NCI-H748 (cell line): ENCODE measurements around the gene FARP1.
"Not testable (repeated sequence)": the region's sequence is repeated elsewhere in the genome, so short reads cannot be mapped to it uniquely, and the experiment has no call there.

Experiments
- DNase-seq: peaks from one replicate; lab custom pipeline; 2025; ENCODE audit not compliant: unreplicated experiment; lab: John Stamatoyannopoulos, UW

The FARP1 gene

GRCh38 chr13:98222816-98223215 lies 79.9 kb downstream of the FARP1 start:
- DNase-seq, result no peak

GRCh38 chr13:98223741-98224140 lies 80.8 kb downstream of the FARP1 start:
- no peak for DNase-seq

GRCh38 chr13:98224557-98224956 lies 81.7 kb downstream of the FARP1 start:
- DNase-seq, result no peak

GRCh38 chr13:98225036-98225940 lies 82.4 kb downstream of the FARP1 start:
- no peak for DNase-seq

- DNase-seq, result no peak
Observed at GRCh38 chr13:98226496-98226895, 83.6 kb downstream of the FARP1 start.

GRCh38 chr13:98228661-98229341 lies 85.9 kb downstream of the FARP1 start:
- no peak for DNase-seq

GRCh38 chr13:98230762-98231161 lies 87.9 kb downstream of the FARP1 start:
- DNase-seq, result not testable (repeated sequence)

- no peak for DNase-seq
Observed at GRCh38 chr13:98232456-98232855, 89.6 kb downstream of the FARP1 start.

GRCh38 chr13:98233127-98233526 lies 90.2 kb downstream of the FARP1 start:
- DNase-seq, result no peak

GRCh38 chr13:98234348-98234747 lies 91.5 kb downstream of the FARP1 start:
- DNase-seq, result no peak

GRCh38 chr13:98236197-98236596 lies 93.3 kb downstream of the FARP1 start:
- DNase-seq, result no peak

- no peak for DNase-seq
Observed at GRCh38 chr13:98237331-98237730, 94.4 kb downstream of the FARP1 start.

GRCh38 chr13:98239162-98240076 lies 96.5 kb downstream of the FARP1 start:
- peak; percentile 74 for DNase-seq

- DNase-seq, result no peak
Observed at GRCh38 chr13:98240135-98240534, 97.2 kb downstream of the FARP1 start.

GRCh38 chr13:98240974-98241373 lies 98.1 kb downstream of the FARP1 start:
- DNase-seq, result no peak

- DNase-seq, result no peak
Observed at GRCh38 chr13:98241976-98242375, 99.1 kb downstream of the FARP1 start.

GRCh38 chr13:98242403-98242802 lies 99.5 kb downstream of the FARP1 start:
- DNase-seq, result no peak

- no peak for DNase-seq
Observed at GRCh38 chr13:98243929-98244272, 101.0 kb downstream of the FARP1 start.

GRCh38 chr13:98246538-98247172 lies 103.8 kb downstream of the FARP1 start:
- no peak for DNase-seq

- DNase-seq, result no peak
Observed at GRCh38 chr13:98251708-98252107, 108.8 kb downstream of the FARP1 start.

- DNase-seq, result no peak
Observed at GRCh38 chr13:98252931-98253470, 110.1 kb downstream of the FARP1 start.
